Astrocyte of the cerebellum (primary cell): ENCODE measurements around the gene PLIN3.

Source experiments
- DNase-seq: peaks from one replicate; pipeline ENCODE4 v3.0.0-alpha.2; 2011; ENCODE audit warnings: low read depth
- H3K4me3 ChIP-seq: 2 replicates; pipeline ENCODE4 v1.5.1; 2011; ENCODE audit warnings: mild to moderate bottlenecking, low read depth, low read length, moderate library complexity
- in situ Hi-C: cut with HindIII; loops from 2 replicates; pipeline ENCODE4 v1.10.0; 2017; ENCODE audit warnings: low sequenced_read_pairs
- TF ChIP-seq, protein P1 (sequence below): IDR thresholded peaks from 2 replicates; pipeline ENCODE4 v1.5.1; 2012; ENCODE audit warnings: low read length, low read depth, moderate library complexity, mild to moderate bottlenecking; ENCODE audit errors: missing control alignments

PLIN3 gene, protein sequence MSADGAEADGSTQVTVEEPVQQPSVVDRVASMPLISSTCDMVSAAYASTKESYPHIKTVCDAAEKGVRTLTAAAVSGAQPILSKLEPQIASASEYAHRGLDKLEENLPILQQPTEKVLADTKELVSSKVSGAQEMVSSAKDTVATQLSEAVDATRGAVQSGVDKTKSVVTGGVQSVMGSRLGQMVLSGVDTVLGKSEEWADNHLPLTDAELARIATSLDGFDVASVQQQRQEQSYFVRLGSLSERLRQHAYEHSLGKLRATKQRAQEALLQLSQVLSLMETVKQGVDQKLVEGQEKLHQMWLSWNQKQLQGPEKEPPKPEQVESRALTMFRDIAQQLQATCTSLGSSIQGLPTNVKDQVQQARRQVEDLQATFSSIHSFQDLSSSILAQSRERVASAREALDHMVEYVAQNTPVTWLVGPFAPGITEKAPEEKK

DNA sequence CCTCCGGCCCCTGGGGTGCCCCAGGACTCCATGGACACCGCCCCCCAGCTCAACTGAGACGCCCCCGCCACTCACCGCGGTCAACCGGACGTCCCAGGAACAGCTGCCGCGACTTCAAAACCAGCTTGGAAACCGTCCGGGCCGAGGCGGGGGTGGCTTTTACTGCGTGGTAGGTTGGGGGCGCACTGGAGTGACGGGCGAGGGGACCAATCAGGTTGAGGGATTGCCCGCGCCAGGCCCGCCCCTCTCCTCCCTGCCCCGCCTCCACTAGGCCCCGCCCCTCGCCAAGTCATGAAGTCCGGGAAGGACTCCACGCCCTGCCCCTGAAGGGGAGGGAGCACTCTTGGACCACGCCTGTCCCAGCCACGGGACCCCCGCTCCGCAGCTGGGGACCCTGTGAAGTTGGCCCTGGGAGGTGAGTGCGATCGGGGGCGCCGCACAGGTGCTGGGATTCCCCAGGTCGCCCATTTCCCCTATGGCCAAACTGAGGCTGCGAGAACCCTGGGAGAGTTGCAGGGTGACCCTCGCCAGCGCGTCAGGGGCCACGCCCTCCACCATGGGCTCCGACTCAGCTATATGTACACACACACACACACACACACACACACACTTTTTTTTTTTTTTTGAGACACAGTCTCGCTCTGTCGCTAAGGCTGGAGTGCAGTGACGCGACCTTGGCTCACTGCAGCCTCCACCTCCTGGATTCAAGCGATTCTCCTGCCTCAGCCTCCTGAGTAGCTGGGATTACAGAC, at the start of gene PLIN3:
Gene PLIN3 (minus strand): TSS at position 134 of the 752 bp plus-strand sequence. CDS start 6,273 bp downstream, outside the sequence.
- in situ Hi-C loops = no loop called here
- peak; percentile 87 for DNase-seq
- peak within 1 kb of the TSS; percentile 74 for H3K4me3 ChIP-seq

DNA sequence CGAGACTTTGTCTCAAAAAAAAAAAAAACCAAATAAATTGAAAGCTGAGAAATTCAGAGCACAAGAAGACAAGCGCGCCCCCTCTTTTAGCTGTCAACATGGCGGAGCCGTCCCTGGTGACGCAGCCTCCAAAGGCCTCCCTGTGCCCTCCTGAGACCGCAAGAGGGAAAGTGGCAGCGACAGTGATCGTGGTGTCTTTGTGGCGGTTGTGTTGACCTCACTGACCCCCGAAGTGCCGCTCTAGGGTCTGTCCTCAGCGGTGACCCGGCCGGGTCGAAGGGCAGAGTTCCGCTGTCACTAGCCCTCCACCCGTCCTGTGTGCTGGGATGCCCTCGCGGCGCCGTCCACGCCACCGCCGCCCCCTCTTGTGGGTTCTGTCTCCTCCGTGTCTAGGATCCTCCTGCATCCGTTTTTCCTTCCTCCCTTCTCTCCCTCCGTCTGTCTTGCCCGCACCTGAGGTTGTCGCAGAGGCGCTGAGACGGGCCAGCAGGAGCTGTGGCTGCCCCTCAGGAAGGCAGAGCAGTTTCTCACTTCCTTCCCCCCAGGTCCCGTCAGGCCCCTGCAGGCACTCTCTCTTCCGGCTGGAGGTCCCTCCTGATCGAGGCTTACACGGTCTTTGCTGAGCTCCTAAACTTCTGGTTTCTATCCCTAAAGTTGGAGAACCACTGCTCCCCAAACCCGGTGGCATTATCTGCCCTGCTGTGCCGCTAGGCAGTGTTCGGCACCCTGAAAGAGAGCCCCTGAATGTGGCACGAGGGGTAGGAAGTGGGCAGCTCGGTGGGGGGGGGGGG, 49.0 kb upstream of the PLIN3 start:
- TF ChIP-seq, protein P1, sequence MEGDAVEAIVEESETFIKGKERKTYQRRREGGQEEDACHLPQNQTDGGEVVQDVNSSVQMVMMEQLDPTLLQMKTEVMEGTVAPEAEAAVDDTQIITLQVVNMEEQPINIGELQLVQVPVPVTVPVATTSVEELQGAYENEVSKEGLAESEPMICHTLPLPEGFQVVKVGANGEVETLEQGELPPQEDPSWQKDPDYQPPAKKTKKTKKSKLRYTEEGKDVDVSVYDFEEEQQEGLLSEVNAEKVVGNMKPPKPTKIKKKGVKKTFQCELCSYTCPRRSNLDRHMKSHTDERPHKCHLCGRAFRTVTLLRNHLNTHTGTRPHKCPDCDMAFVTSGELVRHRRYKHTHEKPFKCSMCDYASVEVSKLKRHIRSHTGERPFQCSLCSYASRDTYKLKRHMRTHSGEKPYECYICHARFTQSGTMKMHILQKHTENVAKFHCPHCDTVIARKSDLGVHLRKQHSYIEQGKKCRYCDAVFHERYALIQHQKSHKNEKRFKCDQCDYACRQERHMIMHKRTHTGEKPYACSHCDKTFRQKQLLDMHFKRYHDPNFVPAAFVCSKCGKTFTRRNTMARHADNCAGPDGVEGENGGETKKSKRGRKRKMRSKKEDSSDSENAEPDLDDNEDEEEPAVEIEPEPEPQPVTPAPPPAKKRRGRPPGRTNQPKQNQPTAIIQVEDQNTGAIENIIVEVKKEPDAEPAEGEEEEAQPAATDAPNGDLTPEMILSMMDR = no peak
- DNase-seq = no peak
- in situ Hi-C loops = no loop called here
- H3K4me3 ChIP-seq = no peak overlapping the region

More for the DNA sequence above, at the start of gene PLIN3:
- TF ChIP-seq, protein P1 = no peak

DNA sequence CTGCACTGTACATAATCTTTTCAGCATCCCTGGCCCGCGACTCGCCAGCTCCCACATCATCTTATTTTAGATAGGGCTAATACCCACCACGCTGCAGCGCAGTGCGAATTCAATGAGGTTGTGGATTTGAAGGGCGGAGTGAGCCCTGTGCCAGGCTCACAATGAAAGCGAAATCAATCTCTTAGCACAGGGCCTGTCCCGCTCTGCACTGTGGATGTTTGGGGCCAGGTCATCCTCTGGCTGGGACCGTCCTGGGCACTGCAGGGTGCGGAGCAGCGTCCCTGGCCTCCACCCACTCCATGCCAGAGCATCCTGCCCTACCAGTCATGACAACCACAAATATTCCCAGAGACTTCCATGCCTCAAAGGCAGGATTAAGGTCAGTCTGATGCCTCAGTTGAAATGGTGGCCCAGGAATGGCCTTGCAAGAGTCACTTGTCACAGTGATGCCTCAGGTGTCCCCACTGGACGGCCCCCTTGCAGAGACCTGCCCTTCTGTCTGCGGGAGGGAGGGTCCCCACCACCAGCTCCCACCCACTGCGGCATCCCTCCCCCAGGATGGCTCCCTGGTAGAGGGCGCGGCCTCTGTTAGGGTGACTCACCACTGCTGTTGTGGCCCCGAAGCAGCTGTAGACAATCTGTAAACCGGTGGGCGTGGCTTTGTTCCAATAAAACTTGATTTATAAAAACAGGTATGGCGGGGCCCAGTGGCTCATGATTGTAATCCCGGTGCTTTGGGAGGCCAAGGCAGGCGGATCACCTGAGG, 47.5 kb upstream of the PLIN3 start:
- H3K4me3 ChIP-seq = peak overlapping the region; percentile 21
- in situ Hi-C loops = no loop called here
- no peak for DNase-seq
- TF ChIP-seq, protein P1 = no peak

DNA sequence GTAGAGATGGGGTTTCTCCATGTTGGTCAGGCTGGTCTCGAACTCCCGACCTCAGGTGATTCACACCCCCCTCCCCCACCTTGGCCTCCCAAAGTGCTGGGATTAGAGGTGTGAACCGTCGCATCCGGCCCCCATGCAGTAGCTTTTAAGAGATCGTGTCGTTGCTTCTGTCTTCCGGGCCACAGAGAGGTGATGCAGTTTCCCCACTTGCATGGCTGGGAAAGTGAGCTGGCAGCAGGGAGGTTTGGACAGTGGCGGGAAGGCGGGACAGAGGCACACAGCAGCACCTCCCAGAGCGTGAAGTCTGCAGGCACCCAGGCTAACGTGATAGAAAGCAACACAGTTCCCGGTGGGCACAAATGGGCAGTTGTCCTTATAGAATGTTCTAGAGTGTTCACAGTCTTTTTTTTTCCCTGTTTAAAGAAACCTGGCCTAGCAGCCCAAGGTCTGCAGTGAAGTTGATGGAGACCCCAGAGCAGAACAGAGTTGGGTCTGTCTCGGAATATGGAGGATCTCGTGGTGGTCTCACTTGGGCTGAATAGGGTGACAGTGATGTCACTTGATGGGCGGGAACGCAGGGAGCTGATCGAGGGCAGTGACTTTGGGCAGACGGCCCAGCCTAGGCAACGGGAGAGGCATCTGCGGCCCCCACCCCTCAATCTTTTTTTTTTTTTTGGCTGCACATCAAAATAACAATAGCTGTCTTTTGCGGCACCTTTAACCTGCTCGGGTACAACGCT, 46.7 kb upstream of the PLIN3 start:
- H3K4me3 ChIP-seq = peak overlapping the region; percentile 21
- in situ Hi-C loops = no loop called here
- TF ChIP-seq, protein P1 = no peak
- DNase-seq = no peak

DNA sequence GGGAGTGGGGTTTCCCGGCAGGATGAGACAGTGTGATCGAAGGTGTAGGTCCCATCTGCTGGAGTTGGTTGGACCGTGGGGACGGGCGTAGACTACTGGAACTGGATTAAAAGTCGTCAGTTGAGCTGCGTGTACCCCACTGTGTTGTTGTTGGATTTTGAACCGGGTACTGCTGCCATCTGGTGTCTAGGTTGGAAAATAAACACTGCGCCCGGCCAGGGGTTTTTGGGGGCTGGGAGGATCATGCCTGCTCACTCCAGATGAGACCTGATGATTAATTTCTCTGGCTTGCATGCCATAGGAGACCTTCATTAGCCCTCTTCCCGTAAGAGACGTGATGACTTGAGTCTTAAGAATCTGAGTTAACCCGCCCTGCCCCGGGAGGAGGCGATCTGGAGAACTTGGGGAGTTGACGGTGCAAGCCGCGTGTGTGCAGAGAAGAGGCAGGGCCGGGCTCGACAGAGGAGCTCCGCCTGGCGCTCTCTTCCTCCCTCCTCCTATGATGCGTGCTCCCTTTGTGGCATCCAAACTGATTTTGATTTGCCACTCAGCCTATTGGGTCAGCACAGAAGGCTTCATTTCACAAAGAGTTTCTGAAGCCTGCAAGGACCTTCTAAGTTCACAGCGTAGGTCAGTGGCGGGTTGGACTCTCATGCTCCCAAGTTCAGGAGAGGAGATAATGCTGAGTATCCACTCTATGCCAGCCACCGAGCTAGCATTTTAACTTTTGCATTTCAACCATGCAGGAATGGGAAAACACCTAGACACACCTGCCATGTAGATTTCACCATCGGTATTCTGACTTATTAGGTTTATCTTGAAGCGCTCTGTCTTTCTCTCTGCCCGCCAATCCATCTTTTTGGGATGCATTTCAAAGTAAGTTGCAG, 44.6 kb upstream of the PLIN3 start:
- peak; percentile 97 for DNase-seq
- H3K4me3 ChIP-seq = peak overlapping the region; percentile 56
- in situ Hi-C loops = no loop called here
- TF ChIP-seq, protein P1 = peak; percentile 65
